ACHN (cell line): ENCODE results near the gene MIDN.
"Not testable (repeated sequence)": the region's sequence is repeated elsewhere in the genome, so short reads cannot be mapped to it uniquely, and the experiment has no call there.

Source experiments
- DNase-seq: peaks from one replicate; pipeline ENCODE4 v3.0.0-alpha.2; 2015
- in situ Hi-C: cut with HindIII; loops from 2 replicates; pipeline ENCODE4 v1.10.0; 2017; ENCODE audit warnings: low sequenced_read_pairs, low pct_ligation_motif_present, low pct_unique_long_range_greater_than_20kb

The MIDN gene

DNA sequence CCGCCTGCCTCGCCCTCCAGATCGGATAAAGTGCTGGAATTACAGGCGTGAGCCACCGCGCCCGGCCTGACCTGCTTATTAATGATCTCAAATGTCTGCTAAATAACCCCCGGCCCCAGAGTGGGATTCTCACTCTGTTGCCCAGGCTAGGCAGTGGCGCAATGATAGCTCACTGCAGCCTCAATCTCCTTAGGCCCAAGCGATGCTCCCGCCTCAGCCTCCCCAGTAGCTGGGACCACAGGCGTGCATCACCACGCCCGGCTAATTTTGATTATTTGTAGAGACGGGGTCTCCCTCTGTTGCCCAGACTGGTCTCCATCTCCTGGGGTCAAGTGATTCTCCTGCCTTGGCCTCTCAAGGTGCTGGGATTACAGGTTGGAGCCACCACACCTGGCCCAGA, 7.5 kb upstream of the MIDN start:
- in situ Hi-C loops = no loop called here
- DNase-seq = no peak

DNA sequence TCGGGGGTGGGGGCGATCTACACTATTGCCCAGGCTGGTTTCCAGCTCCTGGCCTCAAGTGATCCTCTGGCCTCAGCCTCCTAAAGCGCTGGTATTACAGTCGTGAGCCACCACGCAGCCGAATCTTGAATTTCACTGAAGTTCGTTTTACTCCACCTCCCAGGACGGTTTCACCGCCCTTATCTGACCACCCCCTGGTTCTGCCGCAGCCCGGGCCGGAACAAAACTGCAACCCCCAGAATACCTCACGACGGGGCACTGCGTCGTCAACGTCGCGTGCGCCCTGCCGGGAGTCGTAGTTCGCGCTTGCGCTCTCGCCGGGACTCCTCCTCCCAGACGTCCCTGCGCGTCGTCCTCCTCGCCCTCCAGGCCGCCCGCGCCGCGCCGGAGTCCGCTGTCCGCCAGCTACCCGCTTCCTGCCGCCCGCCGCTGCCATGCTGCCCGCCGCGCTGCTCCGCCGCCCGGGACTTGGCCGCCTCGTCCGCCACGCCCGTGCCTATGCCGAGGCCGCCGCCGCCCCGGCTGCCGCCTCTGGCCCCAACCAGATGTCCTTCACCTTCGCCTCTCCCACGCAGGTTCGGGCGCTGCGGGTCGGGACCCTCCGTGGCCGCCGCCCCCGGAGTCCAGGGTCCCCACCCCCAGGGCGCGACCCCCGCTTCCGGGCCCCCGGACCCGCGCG, 6.8 kb upstream of the MIDN start, which contains the start of gene ATP5F1D:
Gene ATP5F1D, plus strand, starts transcription at position 335 of the 679 bp plus-strand sequence. Its CDS starts 100 bp downstream, at position 435.
- peak; percentile 91 for DNase-seq
- in situ Hi-C loops = no loop called here

DNA sequence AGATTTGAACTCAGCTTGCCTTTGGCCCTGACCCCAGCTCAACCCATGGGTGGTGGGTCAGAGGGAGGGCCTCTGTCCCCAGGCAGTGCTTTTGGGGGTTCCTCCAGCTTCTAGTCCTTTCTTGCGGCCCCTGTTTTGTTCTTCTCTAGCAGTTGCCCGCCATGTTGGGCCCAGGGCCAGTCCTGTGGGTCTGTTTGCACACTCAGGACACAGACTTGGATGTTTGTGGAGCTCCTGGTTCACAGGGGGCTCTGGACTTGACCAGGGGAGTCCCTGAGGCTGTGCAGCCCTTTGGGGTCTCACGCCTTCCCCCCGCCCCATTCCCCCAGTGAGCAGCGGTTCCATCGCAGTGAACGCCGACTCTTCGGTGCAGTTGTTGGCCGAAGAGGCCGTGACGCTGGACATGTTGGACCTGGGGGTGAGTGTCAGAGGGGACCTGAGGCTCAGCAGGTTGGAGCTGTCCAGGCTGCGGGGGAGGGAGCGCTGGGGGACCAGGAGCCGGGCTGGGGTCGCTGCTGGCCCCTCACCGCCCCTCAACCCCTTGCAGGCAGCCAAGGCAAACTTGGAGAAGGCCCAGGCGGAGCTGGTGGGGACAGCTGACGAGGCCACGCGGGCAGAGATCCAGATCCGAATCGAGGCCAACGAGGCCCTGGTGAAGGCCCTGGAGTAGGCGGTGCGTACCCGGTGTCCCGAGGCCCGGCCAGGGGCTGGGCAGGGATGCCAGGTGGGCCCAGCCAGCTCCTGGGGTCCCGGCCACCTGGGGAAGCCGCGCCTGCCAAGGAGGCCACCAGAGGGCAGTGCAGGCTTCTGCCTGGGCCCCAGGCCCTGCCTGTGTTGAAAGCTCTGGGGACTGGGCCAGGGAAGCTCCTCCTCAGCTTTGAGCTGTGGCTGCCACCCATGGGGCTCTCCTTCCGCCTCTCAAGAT, 4.4 kb upstream of the MIDN start:
- peak; percentile 79 for DNase-seq
- in situ Hi-C loops = no loop called here

- in situ Hi-C loops = no loop called here
- DNase-seq = no peak
Observed at GRCh38 chr19:1244693-1245451, 3.5 kb upstream of the MIDN start.

GRCh38 chr19:1245494-1246264, 2.7 kb upstream of the MIDN start:
- in situ Hi-C loops = no loop called here
- no peak for DNase-seq

DNA sequence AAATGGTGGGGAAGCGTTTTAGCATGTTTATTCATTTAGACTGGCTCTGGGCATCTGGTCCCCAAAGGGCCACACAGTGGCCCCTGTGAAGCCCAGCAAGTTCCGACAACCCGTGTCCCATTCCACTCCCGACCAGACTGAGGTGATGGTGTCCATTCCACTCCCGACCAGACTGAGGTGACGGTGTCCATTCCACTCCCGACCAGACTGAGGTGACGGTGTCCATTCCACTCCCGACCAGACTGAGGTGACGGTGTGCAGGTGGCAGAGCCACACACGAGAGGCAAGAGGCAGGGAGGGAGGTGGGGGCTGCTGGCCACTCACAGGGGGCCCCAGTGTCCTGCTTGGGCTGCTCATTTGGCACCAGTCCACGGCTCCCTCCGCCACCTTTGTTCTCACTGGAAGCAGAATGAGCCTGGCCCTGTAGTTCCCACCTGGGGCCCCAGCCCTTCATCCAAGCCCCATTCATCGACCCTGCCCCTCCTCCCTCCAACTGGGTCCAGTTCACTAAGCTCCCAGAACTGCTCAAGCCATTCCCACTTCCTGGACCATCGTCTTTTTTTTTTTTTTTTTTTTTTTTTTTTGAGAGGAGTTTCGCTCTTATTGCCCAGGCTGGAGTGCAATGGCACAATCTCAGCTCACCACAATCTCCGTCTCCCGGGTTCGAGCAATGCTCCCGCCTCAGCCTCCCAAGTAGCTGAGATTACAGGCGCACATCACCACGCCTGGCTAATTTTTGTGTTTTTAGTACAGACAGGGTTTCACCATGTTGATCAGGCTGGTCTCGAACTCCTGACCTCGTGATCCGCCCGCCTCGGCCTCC, 1.9 kb upstream of the MIDN start:
- in situ Hi-C loops, DNase-seq: not testable (repeated sequence)

GRCh38 chr19:1247748-1248138, 640 bp upstream of the MIDN start:
- DNase-seq = no peak
- in situ Hi-C loops = no loop called here

GRCh38 chr19:1248786-1249297, 459 bp downstream of the MIDN start:
- in situ Hi-C loops = no loop called here

GRCh38 chr19:1249298-1249989, 1.1 kb downstream of the MIDN start:
- DNase-seq = peak; percentile 91
- in situ Hi-C loops = no loop called here

More at GRCh38 chr19:1248786-1249297, 459 bp downstream of the MIDN start:
- DNase-seq = peak; percentile 76

- in situ Hi-C loops = no loop called here
Observed at GRCh38 chr19:1249990-1250436, 1.6 kb downstream of the MIDN start.

DNA sequence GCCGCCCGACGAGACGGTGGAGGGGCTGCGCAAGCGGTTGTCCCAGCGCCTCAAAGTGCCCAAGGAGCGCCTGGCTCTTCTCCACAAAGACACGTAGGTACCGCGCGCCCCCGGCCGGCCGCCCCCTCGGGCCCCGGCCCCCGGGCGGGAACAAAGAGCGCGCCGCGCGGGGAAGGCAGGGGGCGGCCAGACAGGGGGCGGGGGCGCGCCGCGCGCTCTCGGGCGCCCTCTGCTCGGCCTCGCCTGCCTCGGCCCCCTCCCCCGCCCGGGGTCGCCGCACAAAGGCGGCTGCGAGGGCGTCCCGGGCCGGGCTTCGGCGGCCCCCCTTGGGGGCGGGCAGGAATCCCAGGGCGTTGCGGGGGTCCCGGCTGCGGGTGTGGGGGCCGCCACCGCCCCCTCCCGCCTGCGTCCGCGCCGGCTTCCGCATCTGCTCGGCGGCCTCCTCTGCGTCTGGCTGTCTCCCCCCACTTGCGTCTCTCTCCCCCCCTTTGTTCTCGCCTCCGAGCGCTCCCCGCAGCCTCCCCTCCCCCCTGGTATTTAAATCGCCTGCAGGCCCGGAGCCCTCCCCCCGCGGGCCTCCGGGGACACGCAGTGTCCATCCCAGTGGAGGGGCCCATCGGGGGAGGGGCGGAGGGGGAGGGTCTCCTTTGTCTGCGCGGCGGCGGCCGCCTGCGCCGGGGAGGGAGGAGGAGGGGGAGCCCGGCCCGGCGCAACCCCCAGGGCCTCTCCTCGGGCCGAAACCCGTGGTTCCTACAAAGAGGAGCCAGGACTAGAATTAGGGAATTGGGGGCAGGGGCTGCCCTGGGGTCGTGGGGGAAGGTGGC, 2.3 kb downstream of the MIDN start:
- in situ Hi-C loops = no loop called here
- no peak for DNase-seq

More at GRCh38 chr19:1249990-1250436, 1.6 kb downstream of the MIDN start:
- no peak for DNase-seq

DNA sequence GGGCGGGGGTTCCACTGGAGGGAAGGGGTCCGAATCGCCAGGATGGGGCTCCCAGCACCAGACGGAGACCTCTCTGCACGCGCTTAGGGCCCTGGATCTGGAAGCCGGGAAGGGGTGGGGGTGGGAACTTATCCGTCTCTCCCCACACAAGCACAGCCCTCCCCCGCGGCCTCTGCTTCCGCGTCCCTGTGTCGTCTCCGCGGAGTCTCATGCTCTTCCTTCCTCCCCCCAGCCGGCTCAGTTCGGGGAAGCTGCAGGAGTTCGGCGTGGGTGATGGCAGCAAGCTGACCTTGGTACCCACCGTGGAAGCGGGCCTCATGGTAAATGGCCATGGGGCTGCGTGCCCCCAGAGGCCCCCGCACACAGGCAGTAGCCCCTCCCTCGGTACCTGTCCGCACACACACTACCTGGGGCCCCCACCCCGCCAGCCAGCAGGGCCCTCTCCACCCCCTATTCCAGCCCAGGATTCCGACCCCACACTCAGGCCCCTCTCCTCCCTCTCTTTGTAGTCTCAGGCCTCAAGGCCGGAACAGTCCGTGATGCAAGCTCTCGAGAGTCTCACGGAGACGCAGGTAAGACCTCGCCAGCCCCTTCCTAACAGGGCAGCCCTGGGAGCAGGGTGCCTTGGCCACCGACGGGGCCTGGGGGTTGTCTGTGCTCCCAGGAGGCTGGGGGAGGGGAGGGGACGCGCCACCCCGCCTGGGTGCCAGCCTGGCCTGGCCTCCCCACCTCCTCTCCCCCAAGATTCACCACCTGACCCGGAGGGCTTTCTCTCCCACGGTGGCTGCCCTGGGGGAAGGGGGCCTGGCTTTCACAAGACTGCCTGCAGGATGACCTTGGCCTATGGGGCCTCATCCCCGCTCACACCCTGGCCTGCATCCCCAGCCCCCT, 3.2 kb downstream of the MIDN start:
- in situ Hi-C loops = no loop called here
- peak; percentile 50 for DNase-seq

- peak; percentile 81 for DNase-seq
Observed at GRCh38 chr19:1252221-1252820, 3.9 kb downstream of the MIDN start.

GRCh38 chr19:1252821-1253513, 4.6 kb downstream of the MIDN start:
- in situ Hi-C loops = no loop called here
- DNase-seq = peak; percentile 92

More at GRCh38 chr19:1252221-1252820, 3.9 kb downstream of the MIDN start:
- in situ Hi-C loops = no loop called here
